COR-L47 (cell line): ENCODE results near the gene SLC52A1.
"Not testable (repeated sequence)": the region's sequence is repeated elsewhere in the genome, so short reads cannot be mapped to it uniquely, and the experiment has no call there.

Experiments used
- DNase-seq: peaks from one replicate; lab custom pipeline; 2025; lab: John Stamatoyannopoulos, UW

SLC52A1 gene

GRCh38 chr17:5035315-5035714 is at the start of gene SLC52A1:
TSS of gene SLC52A1 (minus strand) at chr17:5035426. CDS start at chr17:5034606, 820 bp downstream.
- no peak for DNase-seq

- DNase-seq: no peak
These were observed 45.4 kb upstream of the SLC52A1 start for GRCh38 chr17:5080591-5080990.

- peak; percentile 62 for DNase-seq
These were observed 43.1 kb upstream of the SLC52A1 start, which contains the start of gene ZFP3 for GRCh38 chr17:5078106-5079028. TSS of gene ZFP3 (plus strand) at chr17:5078467. CDS start at chr17:5091505, 13,038 bp downstream.

GRCh38 chr17:5077781-5078105 is 42.5 kb upstream of the SLC52A1 start:
- no peak for DNase-seq

GRCh38 chr17:5077275-5077674 is 42.0 kb upstream of the SLC52A1 start:
- not testable (repeated sequence) for DNase-seq

GRCh38 chr17:5075472-5075871 is 40.2 kb upstream of the SLC52A1 start:
- DNase-seq: not testable (repeated sequence)

GRCh38 chr17:5069724-5070123 is 34.5 kb upstream of the SLC52A1 start:
- no peak for DNase-seq

- no peak for DNase-seq
These were observed 33.0 kb upstream of the SLC52A1 start for GRCh38 chr17:5068236-5068635.

- DNase-seq: no peak
These were observed 30.1 kb upstream of the SLC52A1 start for GRCh38 chr17:5065227-5065744.

GRCh38 chr17:5055543-5055942 is 20.3 kb upstream of the SLC52A1 start:
- DNase-seq: no peak

GRCh38 chr17:5050278-5050677 is 15.1 kb upstream of the SLC52A1 start:
- no peak for DNase-seq

GRCh38 chr17:5049314-5049841 is 14.2 kb upstream of the SLC52A1 start:
- no peak for DNase-seq

- no peak for DNase-seq
These were observed 12.2 kb upstream of the SLC52A1 start for GRCh38 chr17:5047446-5047845.

GRCh38 chr17:5045496-5045895 is 10.3 kb upstream of the SLC52A1 start:
- no peak for DNase-seq

- DNase-seq: no peak
These were observed 9.4 kb upstream of the SLC52A1 start for GRCh38 chr17:5044630-5045029.

- no peak for DNase-seq
These were observed 8.3 kb upstream of the SLC52A1 start for GRCh38 chr17:5043524-5043923.

- DNase-seq: no peak
These were observed 7.2 kb upstream of the SLC52A1 start for GRCh38 chr17:5042157-5043022.

- no peak for DNase-seq
These were observed 575 bp downstream of the SLC52A1 start for GRCh38 chr17:5034651-5035050.

- DNase-seq: no peak
These were observed 1.2 kb downstream of the SLC52A1 start for GRCh38 chr17:5034063-5034462.

GRCh38 chr17:5033352-5034015 is 1.7 kb downstream of the SLC52A1 start:
- no peak for DNase-seq

- no peak for DNase-seq
These were observed 2.4 kb downstream of the SLC52A1 start for GRCh38 chr17:5032865-5033264.
